NCI-H2227 (cell line): ENCODE results near the gene APBB1IP.
"Not testable (repeated sequence)": the region's sequence is repeated elsewhere in the genome, so short reads cannot be mapped to it uniquely, and the experiment has no call there.

ENCODE experiments used
- DNase-seq: peaks from one replicate; lab custom pipeline; 2025; ENCODE audit not compliant: unreplicated experiment; lab: John Stamatoyannopoulos, UW

APBB1IP gene

GRCh38 chr10:26440088-26440470 lies 1.9 kb downstream of the APBB1IP start:
- no peak for DNase-seq

- DNase-seq = no peak
Measured at GRCh38 chr10:26441491-26442214, 3.5 kb downstream of the APBB1IP start.

GRCh38 chr10:26445411-26446031 lies 7.4 kb downstream of the APBB1IP start:
- DNase-seq = no peak

- no peak for DNase-seq
Measured at GRCh38 chr10:26446258-26446657, 8.1 kb downstream of the APBB1IP start.

- DNase-seq = no peak
Measured at GRCh38 chr10:26448292-26448691, 10.2 kb downstream of the APBB1IP start.

GRCh38 chr10:26448706-26449435 lies 10.7 kb downstream of the APBB1IP start:
- DNase-seq = no peak

GRCh38 chr10:26449726-26450125 lies 11.6 kb downstream of the APBB1IP start:
- DNase-seq = no peak

GRCh38 chr10:26451903-26452302 lies 13.8 kb downstream of the APBB1IP start:
- DNase-seq = no peak

- DNase-seq = no peak
Measured at GRCh38 chr10:26453850-26454249, 15.7 kb downstream of the APBB1IP start.

GRCh38 chr10:26454891-26455290 lies 16.8 kb downstream of the APBB1IP start:
- no peak for DNase-seq

GRCh38 chr10:26455567-26456315 lies 17.6 kb downstream of the APBB1IP start:
- DNase-seq = no peak

- DNase-seq = no peak
Measured at GRCh38 chr10:26457088-26457487, 18.9 kb downstream of the APBB1IP start.

GRCh38 chr10:26460736-26461135 lies 22.6 kb downstream of the APBB1IP start:
- no peak for DNase-seq

- no peak for DNase-seq
Measured at GRCh38 chr10:26463986-26464385, 25.8 kb downstream of the APBB1IP start.

- DNase-seq = no peak
Measured at GRCh38 chr10:26464632-26465280, 26.6 kb downstream of the APBB1IP start.

- not testable (repeated sequence) for DNase-seq
Measured at GRCh38 chr10:26466531-26466930, 28.4 kb downstream of the APBB1IP start.

- DNase-seq = no peak
Measured at GRCh38 chr10:26467639-26468038, 29.5 kb downstream of the APBB1IP start.

- no peak for DNase-seq
Measured at GRCh38 chr10:26468291-26468690, 30.1 kb downstream of the APBB1IP start.

- DNase-seq = no peak
Measured at GRCh38 chr10:26468700-26469099, 30.6 kb downstream of the APBB1IP start.

GRCh38 chr10:26472492-26472778 lies 34.3 kb downstream of the APBB1IP start:
- no peak for DNase-seq

GRCh38 chr10:26474026-26474425 lies 35.9 kb downstream of the APBB1IP start:
- no peak for DNase-seq
